ENCODE results near the gene ANO1. TPM values are rescaled to one million over a fixed set of nuclear protein-coding genes. Genes with fewer than 3 reads are reported as not detected.

ANO1 gene
- polyA plus RNA-seq, 6 donors from 2014 or later = not detected

- Mint-ChIP-seq H3K36me3 (no peaks in the 10 kb centered on the region), H3K4me3 (no peak overlapping the region), H3K27me3 (peaks cover 0 to 26% (median 6%) of the 10 kb centered on the region in 3 donors), H3K9me3 (no peaks in the 10 kb centered on the region), H3K27ac (no peak overlapping the region), H3K4me1 (no peaks in the 10 kb centered on the region)
- DNase-seq = no peak
- no peak for ATAC-seq (ENCODE audit: low read depth in 2 of 2)
These were observed 57.0 kb downstream of the ANO1 start for GRCh38 chr11:70135142-70135541.

- Mint-ChIP-seq H3K4me1 (no peaks in the 10 kb centered on the region), H3K36me3 (no peaks in the 10 kb centered on the region), H3K27ac (no peak overlapping the region), H3K4me3 (no peak overlapping the region), H3K9me3 (no peaks in the 10 kb centered on the region), H3K27me3 (peaks cover 4 to 30% (median 11%) of the 10 kb centered on the region in 3 donors)
- DNase-seq (no peak), ATAC-seq (ENCODE audit: low read depth in 2 of 2) (no peak)
These were observed 57.5 kb downstream of the ANO1 start for GRCh38 chr11:70135625-70136059.

- no peaks in the 10 kb centered on the region for H3K4me1 Mint-ChIP-seq
- no peak overlapping the region for H3K4me3 Mint-ChIP-seq
- no peaks in the 10 kb centered on the region for H3K36me3 Mint-ChIP-seq
- ATAC-seq (ENCODE audit: low read depth in 2 of 2) (no peak), DNase-seq (no peak)
- no peak overlapping the region for H3K27ac Mint-ChIP-seq
- peaks cover 19 to 46% (median 27%) of the 10 kb centered on the region in 3 donors for H3K27me3 Mint-ChIP-seq
- H3K9me3 Mint-ChIP-seq = no peaks in the 10 kb centered on the region
These were observed 59.3 kb downstream of the ANO1 start for GRCh38 chr11:70137383-70137782.

GRCh38 chr11:70138403-70138802 is 60.3 kb downstream of the ANO1 start:
- Mint-ChIP-seq H3K36me3 (no peaks in the 10 kb centered on the region), H3K27ac (no peak overlapping the region), H3K27me3 (peaks cover 25 to 48% (median 37%) of the 10 kb centered on the region in 3 donors), H3K4me3 (no peak overlapping the region), H3K9me3 (no peaks in the 10 kb centered on the region), H3K4me1 (no peaks in the 10 kb centered on the region)
- no peak for ATAC-seq (ENCODE audit: low read depth in 2 of 2)
- no peak for DNase-seq

GRCh38 chr11:70139785-70140410 is 61.8 kb downstream of the ANO1 start:
- DNase-seq (no peak), ATAC-seq (ENCODE audit: low read depth in 2 of 2) (no peak)
- H3K4me1 Mint-ChIP-seq = no peaks in the 10 kb centered on the region
- no peaks in the 10 kb centered on the region for H3K9me3 Mint-ChIP-seq
- H3K36me3 Mint-ChIP-seq = no peaks in the 10 kb centered on the region
- H3K4me3 Mint-ChIP-seq = no peak overlapping the region
- H3K27me3 Mint-ChIP-seq = peaks cover 34 to 59% (median 49%) of the 10 kb centered on the region in 3 donors
- H3K27ac Mint-ChIP-seq = no peak overlapping the region

GRCh38 chr11:70140711-70141485 is 62.8 kb downstream of the ANO1 start:
- H3K4me1 Mint-ChIP-seq = no peaks in the 10 kb centered on the region
- peak overlapping the region in 2 of 8 donors; percentile 10 to 35 for H3K4me3 Mint-ChIP-seq

GRCh38 chr11:70141486-70142220 is 63.5 kb downstream of the ANO1 start:
- peak overlapping the region in 1 of 6 donors; percentile 15 for H3K27ac Mint-ChIP-seq
- H3K4me3 Mint-ChIP-seq = peak overlapping the region in 1 of 8 donors; percentile 35
- DNase-seq = no peak

More at GRCh38 chr11:70140711-70141485, 62.8 kb downstream of the ANO1 start:
- DNase-seq (no peak), ATAC-seq (ENCODE audit: low read depth in 2 of 2) (no peak)
- H3K9me3 Mint-ChIP-seq = no peaks in the 10 kb centered on the region
- H3K36me3 Mint-ChIP-seq = no peaks in the 10 kb centered on the region
- no peak overlapping the region for H3K27ac Mint-ChIP-seq
- H3K27me3 Mint-ChIP-seq = peaks cover 36 to 61% (median 52%) of the 10 kb centered on the region in 3 donors

GRCh38 chr11:70142221-70142875 is 64.2 kb downstream of the ANO1 start:
- H3K4me1 Mint-ChIP-seq = no peaks in the 10 kb centered on the region
- H3K9me3 Mint-ChIP-seq = no peaks in the 10 kb centered on the region
- ATAC-seq (ENCODE audit: low read depth in 2 of 2) = no peak
- H3K4me3 Mint-ChIP-seq = no peak overlapping the region
- no peak overlapping the region for H3K27ac Mint-ChIP-seq
- H3K36me3 Mint-ChIP-seq = no peaks in the 10 kb centered on the region
- no peak for DNase-seq
- H3K27me3 Mint-ChIP-seq = peaks cover 48 to 74% (median 66%) of the 10 kb centered on the region in 3 donors

More at GRCh38 chr11:70141486-70142220, 63.5 kb downstream of the ANO1 start:
- no peak for ATAC-seq (ENCODE audit: low read depth in 2 of 2)
- no peaks in the 10 kb centered on the region for H3K9me3 Mint-ChIP-seq
- H3K27me3 Mint-ChIP-seq = peaks cover 44 to 68% (median 59%) of the 10 kb centered on the region in 3 donors
- no peaks in the 10 kb centered on the region for H3K4me1 Mint-ChIP-seq
- H3K36me3 Mint-ChIP-seq = no peaks in the 10 kb centered on the region

- H3K9me3 Mint-ChIP-seq = no peaks in the 10 kb centered on the region
- peaks cover 51 to 73% (median 72%) of the 10 kb centered on the region in 3 donors for H3K27me3 Mint-ChIP-seq
- ATAC-seq (ENCODE audit: low read depth in 2 of 2) (no peak), DNase-seq (no peak)
- no peaks in the 10 kb centered on the region for H3K36me3 Mint-ChIP-seq
- no peak overlapping the region for H3K4me3 Mint-ChIP-seq
- no peak overlapping the region for H3K27ac Mint-ChIP-seq
- H3K4me1 Mint-ChIP-seq = no peaks in the 10 kb centered on the region
These were observed 66.1 kb downstream of the ANO1 start for GRCh38 chr11:70144262-70144661.

GRCh38 chr11:70145071-70145470 is 67.0 kb downstream of the ANO1 start:
- no peak overlapping the region for H3K4me3 Mint-ChIP-seq

GRCh38 chr11:70145841-70146240 is 67.7 kb downstream of the ANO1 start:
- H3K27me3 Mint-ChIP-seq = peaks cover 45 to 64% (median 60%) of the 10 kb centered on the region in 3 donors
- no peaks in the 10 kb centered on the region for H3K9me3 Mint-ChIP-seq
- H3K36me3 Mint-ChIP-seq = no peaks in the 10 kb centered on the region
- DNase-seq (no peak), ATAC-seq (ENCODE audit: low read depth in 2 of 2) (no peak)
- no peak overlapping the region for H3K27ac Mint-ChIP-seq
- H3K4me1 Mint-ChIP-seq = no peaks in the 10 kb centered on the region
- peak overlapping the region in 1 of 8 donors; percentile 72 for H3K4me3 Mint-ChIP-seq

More at GRCh38 chr11:70145071-70145470, 67.0 kb downstream of the ANO1 start:
- ATAC-seq (ENCODE audit: low read depth in 2 of 2) (no peak), DNase-seq (no peak)
- Mint-ChIP-seq H3K36me3 (no peaks in the 10 kb centered on the region), H3K9me3 (no peaks in the 10 kb centered on the region), H3K27me3 (peaks cover 51 to 68% (median 67%) of the 10 kb centered on the region in 3 donors), H3K4me1 (no peaks in the 10 kb centered on the region), H3K27ac (no peak overlapping the region)

GRCh38 chr11:70146299-70146698 is 68.2 kb downstream of the ANO1 start:
- Mint-ChIP-seq H3K4me1 (no peaks in the 10 kb centered on the region), H3K36me3 (no peaks in the 10 kb centered on the region), H3K9me3 (no peaks in the 10 kb centered on the region), H3K27ac (no peak overlapping the region), H3K4me3 (no peak overlapping the region), H3K27me3 (peaks cover 45 to 59% (median 56%) of the 10 kb centered on the region in 3 donors)
- ATAC-seq (ENCODE audit: low read depth in 2 of 2) (no peak), DNase-seq (no peak)

- no peak overlapping the region for H3K27ac Mint-ChIP-seq
- no peaks in the 10 kb centered on the region for H3K9me3 Mint-ChIP-seq
- H3K27me3 Mint-ChIP-seq = peaks cover 41 to 52% (median 49%) of the 10 kb centered on the region in 3 donors
- no peaks in the 10 kb centered on the region for H3K36me3 Mint-ChIP-seq
- no peak overlapping the region for H3K4me3 Mint-ChIP-seq
- H3K4me1 Mint-ChIP-seq = no peaks in the 10 kb centered on the region
- DNase-seq = no peak
- ATAC-seq (ENCODE audit: low read depth in 2 of 2) = no peak
These were observed 68.9 kb downstream of the ANO1 start for GRCh38 chr11:70146895-70147520.
